Spleen (tissue), 11 donors: ENCODE measurements around the gene EPS8. TPM values are rescaled to one million over a fixed set of nuclear protein-coding genes. Genes with fewer than 3 reads are reported as not detected.

Experiments used
- DNase-seq: peaks from one replicate; pipeline ENCODE4 v3.0.0-alpha.2; 2020
- H3K27ac ChIP-seq, 8 donors: fragments of 200-600 bp; sonication (generic) in 7 of 8; 1 replicate in 4 of 8; 2 replicates in 4 of 8; pipeline versions ENCODE4 v1.5.0 to v1.8.0; 2016 to 2021; ENCODE audit warnings: inconsistent platforms in 4 of 8, mild to moderate bottlenecking in 4 of 8, moderate library complexity in 1 of 8
- H3K27me3 ChIP-seq, 7 donors: fragments of 200-600 bp; sonication (generic) in 6 of 7; replicated peaks in 1 of 7; 1 replicate in 4 of 7; 2 replicates in 3 of 7; pipeline versions ENCODE4 v1.5.0 to v1.8.0; 2016 to 2021; ENCODE audit warnings: inconsistent platforms in 3 of 7, mild to moderate bottlenecking in 1 of 7
- H3K36me3 ChIP-seq, 6 donors: fragments of 200-600 bp; sonication (generic) in 5 of 6; 1 replicate in 4 of 6; 2 replicates in 2 of 6; pipeline versions ENCODE4 v1.5.0 to v1.8.0; 2016 to 2021; ENCODE audit warnings: inconsistent platforms in 2 of 6
- H3K4me1 ChIP-seq, 6 donors: fragments of 200-600 bp; sonication (generic) in 5 of 6; 1 replicate in 3 of 6; 2 replicates in 3 of 6; pipeline versions ENCODE4 v1.5.0 to v1.8.0; 2016 to 2021; ENCODE audit warnings: inconsistent platforms in 3 of 6
- H3K4me3 ChIP-seq, 8 donors: fragments of 200-600 bp; sonication (generic) in 7 of 8; 1 replicate in 4 of 8; 2 replicates in 4 of 8; pipeline versions ENCODE4 v1.5.0 to v1.8.0; 2016 to 2021; ENCODE audit warnings: inconsistent platforms in 4 of 8, mild to moderate bottlenecking in 4 of 8, moderate library complexity in 2 of 8
- H3K9me3 ChIP-seq, 8 donors: fragments of 200-600 bp; sonication (generic) in 7 of 8; 1 replicate in 4 of 8; 2 replicates in 4 of 8; pipeline versions ENCODE4 v1.5.0 to v1.8.0; 2016 to 2021; ENCODE audit warnings: inconsistent platforms in 4 of 8
- POLR2A ChIP-seq, 3 donors: fragments of 450-650 bp; IDR thresholded peaks; one replicate each; pipeline ENCODE4 v1.5.1; 2017; ENCODE audit warnings: antibody characterized with exemption in 3 of 3, mild to moderate bottlenecking in 1 of 3
- POLR2AphosphoS5 ChIP-seq, 3 donors: sonication (generic); formaldehyde crosslinking; IDR thresholded peaks; one replicate each; pipeline ENCODE4 v1.5.1; 2017; ENCODE audit warnings: antibody characterized with exemption in 3 of 3
- whole genome bisulfite sequencing, 5 donors: extraction: QIAGEN DNeasy Blood & Tissue Kit in 3 of 5; methylation state at CpG; one replicate each; pipeline versions ENCODE4 v1.1.5 to v1.1.7; 2013 to 2018; 5-methylcytosine and 5-hydroxymethylcytosine counted together
- intact Hi-C: fragments of 100-400 bp; cut with DNase I; formaldehyde crosslinking; loops from one replicate; pipeline ENCODE4 v1.15.0; 2023; ENCODE audit warnings: low total_unique reads
- polyA plus RNA-seq, 3 donors: library from polyadenylated mRNA; stranded (reverse); fragments of 200-250 nt; gene quantifications; one replicate each; pipeline ENCODE4 v1.2.1, GENCODE V29; 2013
- total RNA-seq, 7 donors: library from RNA; depleted of rRNA in 3 of 7; stranded (reverse); fragments of >200 nt in 3 of 7; fragmentation: NEBNext Ultra II Directional in 4 of 7; extraction: Animal tissue kit (Norgen Biotek cat#: 25700) in 4 of 7; gene quantifications; one replicate each; pipeline versions ENCODE4 v1.1.0 to v1.2.1, GENCODE V29; 2016 to 2021
- TF ChIP-seq, protein P1 (sequence below), 11 experiments: fragments of 200-600 bp in 7 of 11; fragments of 450-650 bp in 4 of 11; sonication (generic) in 4 of 11; IDR thresholded peaks in 8 of 11; conservative IDR thresholded peaks in 3 of 11; 1 replicate in 7 of 11; 2 replicates in 4 of 11; pipeline versions ENCODE4 v1.4.0 to v1.8.0; 2016 to 2021; ENCODE audit warnings: antibody characterized with exemption in 11 of 11, inconsistent platforms in 4 of 11, mild to moderate bottlenecking in 1 of 11
- donor health status: healthy with polysubstance abuse.
- donor health status: DM: no; HTN: no; CAD: no; lungs with moderate emphysema.
- donor health status: DM: no; HTN: no; CAD: no.
- donor health status: Bipolar disorder and iron deficiency.
- donor health status: healthy.
- donor health status: DM: no; HTN: no; CAD: no.
- donor health status: DM: yes; HTN: yes; CAD: no.

EPS8 gene
- total and polyA plus RNA-seq, 10 donors, result 4.6 to 90.5 (median 30.9) TPM

DNA sequence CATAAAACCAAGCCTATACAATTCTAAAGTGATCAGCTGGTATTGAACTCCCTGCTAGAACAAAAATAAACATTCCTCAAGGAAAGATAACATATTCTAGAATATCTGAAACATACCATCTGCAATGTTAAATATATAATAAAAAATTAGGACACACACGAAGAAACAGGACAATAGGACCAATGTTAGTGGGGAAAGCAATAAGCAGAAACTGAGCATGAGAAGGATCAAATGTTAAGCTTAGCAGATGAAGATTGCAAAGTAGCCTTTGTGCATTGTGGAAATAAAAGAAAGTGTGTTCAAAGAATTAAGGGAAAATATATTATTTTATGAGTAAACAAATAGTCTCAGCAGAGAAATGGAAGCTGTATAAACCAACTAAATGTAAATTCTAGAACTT lies 180.8 kb downstream of the EPS8 start:
- H3K4me3 ChIP-seq, result no peak overlapping the region
- no peak for DNase-seq
- peaks cover 0 to 12% (median 5%) of the 10 kb centered on the region in 8 donors for H3K9me3 ChIP-seq
- peaks cover 0 to 5% (median 0%) of the 10 kb centered on the region in 7 donors for H3K27me3 ChIP-seq
- TF ChIP-seq POLR2A (IDR thresholded peaks at IDR 0.05), result no peak
- no peak for TF ChIP-seq POLR2AphosphoS5 (IDR thresholded peaks at IDR 0.05)
- TF ChIP-seq, protein P1, sequence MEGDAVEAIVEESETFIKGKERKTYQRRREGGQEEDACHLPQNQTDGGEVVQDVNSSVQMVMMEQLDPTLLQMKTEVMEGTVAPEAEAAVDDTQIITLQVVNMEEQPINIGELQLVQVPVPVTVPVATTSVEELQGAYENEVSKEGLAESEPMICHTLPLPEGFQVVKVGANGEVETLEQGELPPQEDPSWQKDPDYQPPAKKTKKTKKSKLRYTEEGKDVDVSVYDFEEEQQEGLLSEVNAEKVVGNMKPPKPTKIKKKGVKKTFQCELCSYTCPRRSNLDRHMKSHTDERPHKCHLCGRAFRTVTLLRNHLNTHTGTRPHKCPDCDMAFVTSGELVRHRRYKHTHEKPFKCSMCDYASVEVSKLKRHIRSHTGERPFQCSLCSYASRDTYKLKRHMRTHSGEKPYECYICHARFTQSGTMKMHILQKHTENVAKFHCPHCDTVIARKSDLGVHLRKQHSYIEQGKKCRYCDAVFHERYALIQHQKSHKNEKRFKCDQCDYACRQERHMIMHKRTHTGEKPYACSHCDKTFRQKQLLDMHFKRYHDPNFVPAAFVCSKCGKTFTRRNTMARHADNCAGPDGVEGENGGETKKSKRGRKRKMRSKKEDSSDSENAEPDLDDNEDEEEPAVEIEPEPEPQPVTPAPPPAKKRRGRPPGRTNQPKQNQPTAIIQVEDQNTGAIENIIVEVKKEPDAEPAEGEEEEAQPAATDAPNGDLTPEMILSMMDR (IDR thresholded peaks at IDR 0.05 in 8 of 11, conservative IDR thresholded peaks at IDR 0.05 in 3 of 11), result no peak
- H3K27ac ChIP-seq, result no peak overlapping the region
- WGBS, 5 donors, result 87 to 100% (median 90%) methylated on average over 1 of the region's 1 CpG
- no peaks in the 10 kb centered on the region for H3K36me3 ChIP-seq
- H3K4me1 ChIP-seq, result peaks cover 0 to 8% (median 0%) of the 10 kb centered on the region in 6 donors
- intact Hi-C loops, result no loop called here

DNA sequence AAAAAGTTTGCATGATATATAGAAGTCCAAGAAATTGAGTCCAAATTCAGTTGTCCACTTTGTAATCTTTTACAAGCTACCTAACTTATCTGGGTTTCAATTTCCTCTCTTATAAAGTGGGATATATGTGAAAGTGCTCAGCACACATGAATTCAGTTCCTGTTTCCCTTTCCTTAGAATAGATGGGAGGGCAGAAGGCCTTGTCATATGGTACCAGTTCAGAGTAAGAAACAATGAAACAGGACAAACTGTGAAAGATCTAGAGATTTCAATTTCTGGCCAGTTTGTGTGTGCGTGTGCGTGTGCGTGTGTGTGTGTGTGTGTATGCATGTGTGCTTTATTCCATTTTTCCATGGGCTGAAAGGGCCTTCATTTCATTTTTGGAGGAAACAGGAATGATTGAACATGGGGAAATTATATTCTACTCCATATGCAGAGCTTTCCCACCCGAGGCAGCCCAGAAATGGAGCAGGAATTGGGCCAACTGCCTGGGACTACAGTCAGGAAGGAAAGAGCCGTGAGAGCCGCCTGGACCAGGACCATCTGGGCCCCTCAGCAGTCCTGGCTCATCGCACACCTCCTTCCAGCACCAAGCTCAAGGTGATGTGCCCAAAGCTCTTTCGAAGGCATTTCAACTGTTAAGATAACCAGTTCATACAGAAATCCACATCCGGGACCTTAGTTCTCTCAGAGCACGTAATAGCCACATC lies 183.2 kb downstream of the EPS8 start:
- Histone ChIP-seq H3K4me3 (no peak overlapping the region), H3K36me3 (no peaks in the 10 kb centered on the region), H3K4me1 (peaks cover 0 to 8% (median 0%) of the 10 kb centered on the region in 6 donors), H3K27ac (no peak overlapping the region), H3K9me3 (no peaks in the 10 kb centered on the region), H3K27me3 (peaks cover 0 to 5% (median 0%) of the 10 kb centered on the region in 7 donors)
- intact Hi-C loops, result no loop called here
- no peak for TF ChIP-seq POLR2A (IDR thresholded peaks at IDR 0.05)
- TF ChIP-seq, protein P1 (IDR thresholded peaks at IDR 0.05 in 8 of 11, conservative IDR thresholded peaks at IDR 0.05 in 3 of 11), result no peak
- TF ChIP-seq POLR2AphosphoS5 (IDR thresholded peaks at IDR 0.05), result no peak
- no peak for DNase-seq
- 74 to 80% (median 77%) methylated on average over 10 of the region's 10 CpGs for WGBS, 5 donors

DNA sequence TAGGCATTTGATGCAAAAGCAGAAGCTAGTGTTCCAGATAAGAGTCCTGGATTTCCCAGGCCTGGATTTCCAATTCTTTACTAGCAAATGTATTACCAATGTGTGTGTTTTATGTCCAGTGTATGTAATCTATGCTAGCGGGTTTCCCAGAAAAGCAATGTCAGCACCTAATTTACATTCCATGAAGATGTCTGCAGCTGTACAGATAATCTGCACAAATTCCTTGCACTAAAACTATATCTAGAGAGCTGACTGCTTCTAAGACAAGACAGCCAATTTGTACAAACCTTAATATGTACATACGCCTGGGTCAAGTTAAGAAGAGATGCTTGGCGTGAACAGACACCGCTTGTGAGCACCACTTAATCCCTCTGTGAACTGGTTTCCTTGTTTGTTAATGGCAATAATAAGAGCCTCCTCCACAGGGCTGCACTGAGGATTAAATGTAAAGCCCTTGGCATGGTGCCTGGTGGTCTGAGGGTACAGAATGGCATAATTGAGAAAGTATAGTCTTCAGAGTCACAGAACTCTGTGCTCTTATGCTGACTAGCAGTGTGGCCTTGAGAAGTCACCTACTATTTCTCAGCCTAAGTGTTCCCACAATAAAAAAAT lies 185.6 kb downstream of the EPS8 start:
- intact Hi-C loops, result no loop called here
- H3K36me3 ChIP-seq, result no peaks in the 10 kb centered on the region
- no peak overlapping the region for H3K4me3 ChIP-seq
- 93 to 99% (median 97%) methylated on average over 4 of the region's 4 CpGs for WGBS, 5 donors
- no peak overlapping the region for H3K27ac ChIP-seq
- peaks cover 0 to 24% (median 5%) of the 10 kb centered on the region in 6 donors for H3K4me1 ChIP-seq
- TF ChIP-seq POLR2AphosphoS5 (IDR thresholded peaks at IDR 0.05) (no peak), POLR2A (IDR thresholded peaks at IDR 0.05) (no peak)
- TF ChIP-seq, protein P1 (IDR thresholded peaks at IDR 0.05 in 8 of 11, conservative IDR thresholded peaks at IDR 0.05 in 3 of 11), result no peak
- peaks cover 0 to 5% (median 0%) of the 10 kb centered on the region in 7 donors for H3K27me3 ChIP-seq
- DNase-seq, result no peak
- H3K9me3 ChIP-seq, result no peaks in the 10 kb centered on the region

DNA sequence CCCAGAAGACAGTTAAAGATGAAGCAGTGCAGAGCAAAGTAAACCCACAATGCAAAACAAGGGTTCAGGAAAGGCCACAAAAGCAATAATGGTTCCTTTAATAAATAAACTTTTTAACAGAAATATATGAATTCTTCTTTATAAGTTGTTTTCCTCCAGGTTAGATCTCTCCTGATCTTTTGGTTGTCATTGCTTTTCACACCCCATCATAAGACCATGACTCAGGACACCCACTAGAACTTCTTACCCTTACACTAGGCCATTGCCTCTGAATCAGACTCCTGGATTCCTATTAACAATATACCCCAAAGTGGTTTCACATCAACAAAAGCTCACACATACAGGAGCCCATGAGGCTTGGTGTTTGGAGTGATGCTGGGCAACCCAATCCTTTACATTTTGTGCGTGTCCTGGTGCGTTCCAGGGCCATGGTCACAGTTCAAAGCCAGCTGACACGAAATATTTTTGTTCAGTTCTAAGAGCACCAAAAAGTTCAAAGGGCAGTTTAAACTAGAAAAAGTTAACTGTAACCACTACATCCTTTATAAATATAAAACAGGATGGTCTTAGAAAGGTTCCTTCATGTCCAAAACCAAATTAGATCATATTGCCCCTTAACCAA lies 187.0 kb downstream of the EPS8 start:
- no peak for DNase-seq
- Histone ChIP-seq H3K27ac (no peak overlapping the region), H3K36me3 (no peaks in the 10 kb centered on the region), H3K27me3 (peaks cover 0 to 5% (median 0%) of the 10 kb centered on the region in 7 donors), H3K4me1 (peaks cover 0 to 34% (median 5%) of the 10 kb centered on the region in 6 donors), H3K4me3 (no peak overlapping the region), H3K9me3 (no peaks in the 10 kb centered on the region)
- 75 to 96% (median 91%) methylated on average over 3 of the region's 3 CpGs for WGBS, 5 donors
- TF ChIP-seq POLR2A (IDR thresholded peaks at IDR 0.05), result no peak
- TF ChIP-seq, protein P1 (IDR thresholded peaks at IDR 0.05 in 8 of 11, conservative IDR thresholded peaks at IDR 0.05 in 3 of 11), result no peak
- TF ChIP-seq POLR2AphosphoS5 (IDR thresholded peaks at IDR 0.05), result no peak
- intact Hi-C loops, result no loop called here
